ENCODE measurements around the gene VWA3B. TPM values are rescaled to one million over a fixed set of nuclear protein-coding genes. Genes with fewer than 3 reads are reported as not detected.
A peak's percentile ranks its signal among the peaks of the same experiment; 100 is the strongest.

VWA3B gene
- total RNA-seq, 6 donors from 2014 or later = 0.72 to 25.3 (median 5.3) TPM

DNA sequence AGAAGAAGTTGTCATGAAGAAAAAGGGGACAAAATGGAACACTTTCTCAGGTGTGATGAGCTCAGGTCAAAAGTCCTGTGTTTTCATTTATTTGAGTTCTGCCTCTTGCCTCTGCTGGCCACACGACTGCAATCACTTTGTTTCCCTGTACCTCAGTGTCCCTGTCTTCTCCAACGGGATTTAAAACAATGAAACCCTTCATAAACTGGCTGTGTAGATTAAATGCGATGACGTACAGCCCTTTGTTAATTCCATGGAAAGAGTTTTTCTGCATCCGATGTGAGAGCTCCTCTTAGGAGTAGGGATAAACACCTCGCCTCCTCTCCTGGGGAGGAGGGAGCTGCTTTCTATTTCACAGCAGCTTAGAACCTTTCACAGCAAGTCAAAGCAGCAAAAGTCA is 207.7 kb downstream of the VWA3B start:
- H3K27ac ChIP-seq = no peak overlapping the region
- peaks cover 0 to 5% (median 0%) of the 10 kb centered on the region in 4 donors for H3K4me1 ChIP-seq
- no peak for ATAC-seq (ENCODE audit: low FRiP score in 2 of 2)
- no peaks in the 10 kb centered on the region for H3K27me3 ChIP-seq
- 69 to 71% methylated on average over 6 of the region's 6 CpGs for WGBS, 2 donors
- H3K9me3 ChIP-seq = no peaks in the 10 kb centered on the region
- no peak for DNase-seq
- no peak overlapping the region for H3K4me3 ChIP-seq
- TF ChIP-seq POLR2AphosphoS5 (IDR thresholded peaks at IDR 0.05) = no peak
- no peak for TF ChIP-seq EP300 (IDR thresholded peaks at IDR 0.05)
- TF ChIP-seq, protein P1, sequence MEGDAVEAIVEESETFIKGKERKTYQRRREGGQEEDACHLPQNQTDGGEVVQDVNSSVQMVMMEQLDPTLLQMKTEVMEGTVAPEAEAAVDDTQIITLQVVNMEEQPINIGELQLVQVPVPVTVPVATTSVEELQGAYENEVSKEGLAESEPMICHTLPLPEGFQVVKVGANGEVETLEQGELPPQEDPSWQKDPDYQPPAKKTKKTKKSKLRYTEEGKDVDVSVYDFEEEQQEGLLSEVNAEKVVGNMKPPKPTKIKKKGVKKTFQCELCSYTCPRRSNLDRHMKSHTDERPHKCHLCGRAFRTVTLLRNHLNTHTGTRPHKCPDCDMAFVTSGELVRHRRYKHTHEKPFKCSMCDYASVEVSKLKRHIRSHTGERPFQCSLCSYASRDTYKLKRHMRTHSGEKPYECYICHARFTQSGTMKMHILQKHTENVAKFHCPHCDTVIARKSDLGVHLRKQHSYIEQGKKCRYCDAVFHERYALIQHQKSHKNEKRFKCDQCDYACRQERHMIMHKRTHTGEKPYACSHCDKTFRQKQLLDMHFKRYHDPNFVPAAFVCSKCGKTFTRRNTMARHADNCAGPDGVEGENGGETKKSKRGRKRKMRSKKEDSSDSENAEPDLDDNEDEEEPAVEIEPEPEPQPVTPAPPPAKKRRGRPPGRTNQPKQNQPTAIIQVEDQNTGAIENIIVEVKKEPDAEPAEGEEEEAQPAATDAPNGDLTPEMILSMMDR (IDR thresholded peaks at IDR 0.05) = no peak
- no peak for TF ChIP-seq POLR2A (IDR thresholded peaks at IDR 0.05)
- no peaks in the 10 kb centered on the region for H3K36me3 ChIP-seq

DNA sequence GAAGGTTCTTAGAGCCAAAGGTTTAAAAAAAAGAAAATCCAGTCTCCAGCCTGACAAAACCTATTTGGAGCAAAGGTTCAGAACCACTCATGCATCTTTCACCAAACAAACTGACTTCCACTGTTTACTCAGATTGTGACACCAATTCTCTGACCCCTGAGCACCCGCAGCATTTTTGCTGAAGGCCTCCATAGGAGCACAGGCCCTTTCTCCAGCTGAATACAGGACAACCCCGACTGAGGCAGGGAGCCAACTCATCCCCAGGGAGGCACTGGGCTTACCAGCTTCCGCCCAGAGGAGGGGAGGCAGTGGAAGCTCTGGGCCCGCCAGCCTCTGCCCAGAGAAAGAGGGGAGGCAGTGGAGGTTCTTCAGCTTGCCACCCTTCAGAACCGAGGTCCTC is 208.3 kb downstream of the VWA3B start:
- WGBS, 2 donors = 71 to 87% methylated on average over 5 of the region's 5 CpGs
- no peaks in the 10 kb centered on the region for H3K9me3 ChIP-seq
- H3K36me3 ChIP-seq = no peaks in the 10 kb centered on the region
- no peak overlapping the region for H3K27ac ChIP-seq
- TF ChIP-seq, protein P1 (IDR thresholded peaks at IDR 0.05) = no peak
- TF ChIP-seq POLR2A (IDR thresholded peaks at IDR 0.05) (no peak), POLR2AphosphoS5 (IDR thresholded peaks at IDR 0.05) (no peak), EP300 (IDR thresholded peaks at IDR 0.05) (no peak)
- no peak overlapping the region for H3K4me3 ChIP-seq
- DNase-seq (no peak), ATAC-seq (ENCODE audit: low FRiP score in 2 of 2) (no peak)
- no peaks in the 10 kb centered on the region for H3K27me3 ChIP-seq
- H3K4me1 ChIP-seq = peaks cover 0 to 5% (median 0%) of the 10 kb centered on the region in 4 donors

DNA sequence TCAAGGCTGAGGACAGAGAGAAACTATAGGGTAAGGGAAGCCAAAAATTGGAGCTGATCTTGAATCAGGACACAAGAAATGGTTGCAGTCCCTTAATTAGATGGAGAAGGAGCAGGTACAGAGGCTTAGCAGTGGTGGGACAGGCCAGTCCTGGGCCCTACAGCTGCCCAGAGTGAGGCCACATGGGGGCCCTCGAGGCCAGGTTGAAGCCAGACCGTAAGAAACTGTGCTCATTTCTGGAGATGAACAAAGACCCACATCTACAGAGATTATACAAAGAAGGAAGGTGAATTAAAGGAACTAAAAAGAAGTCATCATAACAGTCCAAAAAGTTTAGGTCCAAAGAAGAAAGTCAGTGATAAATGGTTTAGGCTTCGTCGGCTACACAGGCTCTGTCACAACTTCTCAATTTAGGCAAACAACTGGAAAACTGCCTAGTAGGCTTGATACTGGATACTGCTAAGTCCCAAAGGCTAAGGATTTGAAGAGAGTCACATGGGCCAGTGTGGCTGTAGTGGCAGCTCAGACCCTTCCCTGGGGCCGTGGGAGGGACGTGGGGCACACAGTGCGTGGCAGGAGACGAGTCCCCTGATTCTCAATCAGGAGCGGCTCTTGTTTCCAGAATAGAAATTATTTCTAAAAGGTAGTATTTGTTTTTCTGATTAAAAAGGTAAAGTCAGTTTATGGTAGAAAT is 208.9 kb downstream of the VWA3B start:
- DNase-seq (peak in 1 of 2 donors; percentile 47), ATAC-seq (ENCODE audit: low FRiP score in 2 of 2) (peak in 1 of 2 donors; percentile 30)
- Histone ChIP-seq H3K9me3 (no peaks in the 10 kb centered on the region), H3K27ac (no peak overlapping the region), H3K4me3 (no peak overlapping the region), H3K36me3 (no peaks in the 10 kb centered on the region), H3K4me1 (peaks cover 0 to 5% (median 0%) of the 10 kb centered on the region in 4 donors), H3K27me3 (no peaks in the 10 kb centered on the region)
- TF ChIP-seq POLR2AphosphoS5 (IDR thresholded peaks at IDR 0.05) (no peak), POLR2A (IDR thresholded peaks at IDR 0.05) (no peak), EP300 (IDR thresholded peaks at IDR 0.05) (no peak)
- TF ChIP-seq, protein P1 (IDR thresholded peaks at IDR 0.05) = no peak
- 64 to 77% methylated on average over 9 of the region's 9 CpGs for WGBS, 2 donors

DNA sequence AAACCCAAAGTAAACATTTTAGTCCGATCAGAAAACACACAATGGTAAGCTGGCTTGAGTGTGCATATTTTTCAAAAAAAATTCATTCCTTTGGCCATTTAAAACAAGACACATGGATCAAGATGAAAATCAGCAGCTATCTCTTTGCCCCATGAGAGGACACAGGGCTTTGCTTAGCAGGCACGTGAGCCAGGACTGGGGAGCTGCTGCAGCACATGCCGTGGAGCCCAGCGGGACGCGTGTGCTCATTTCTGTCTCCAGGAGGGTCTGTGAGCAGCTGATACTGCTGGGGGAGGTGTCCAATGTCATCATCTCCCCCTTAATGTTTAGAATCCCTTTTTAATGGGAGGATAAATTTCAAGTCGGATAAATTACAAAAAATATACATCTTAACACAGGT is 209.5 kb downstream of the VWA3B start:
- WGBS, 2 donors = 67 to 69% methylated on average over 7 of the region's 7 CpGs
- ATAC-seq (ENCODE audit: low FRiP score in 2 of 2) (no peak), DNase-seq (no peak)
- Histone ChIP-seq H3K27ac (no peak overlapping the region), H3K9me3 (no peaks in the 10 kb centered on the region), H3K4me3 (no peak overlapping the region), H3K36me3 (no peaks in the 10 kb centered on the region), H3K27me3 (no peaks in the 10 kb centered on the region), H3K4me1 (peaks cover 0 to 5% (median 0%) of the 10 kb centered on the region in 4 donors)
- TF ChIP-seq POLR2AphosphoS5 (IDR thresholded peaks at IDR 0.05) (no peak), EP300 (IDR thresholded peaks at IDR 0.05) (no peak), POLR2A (IDR thresholded peaks at IDR 0.05) (no peak)
- TF ChIP-seq, protein P1 (IDR thresholded peaks at IDR 0.05) = no peak

All from upper lobe of left lung (tissue), 6 donors.